HepG2 (cell line): ENCODE measurements around the gene BMP8A. TPM values are rescaled to one million over a fixed set of nuclear protein-coding genes. Genes with fewer than 3 reads are reported as not detected.

ENCODE experiments used
- ATAC-seq: fragments of 200-7000 bp; cut with Tn5 transposase; 3 replicates; pipeline ENCODE4 v1.9.1; 2020; ENCODE audit warnings: mild to moderate bottlenecking, moderate library complexity
- BruUV-seq: library from RNA; stranded (reverse); fragments of 400-500 nt; replicated peaks from 2 replicates; lab custom pipeline; 2021; lab: Mats Ljungman, UMichigan
- CTCF ChIA-PET: fragments of 300-600 bp; formaldehyde crosslinking; extraction: SDS; loops from one replicate; lab custom pipeline; 2021; ENCODE audit warnings: low total read pairs, inconsistent platforms, low intra/inter-chr PET ratio; lab: Yijun Ruan, JAX
- POLR2A ChIA-PET: fragments of 350-600 bp; sonication (Branson Sonifier 250); formaldehyde crosslinking; loops from one replicate; lab custom pipeline; 2020; ENCODE audit warnings: antibody characterized with exemption, inconsistent platforms; lab: Yijun Ruan, JAX
- DNase-seq: peaks from one replicate; pipeline ENCODE4 v3.0.0-alpha.2; 2015; ENCODE audit warnings: low spot score
- FAIRE-seq: peaks from 3 replicates; lab custom pipeline; 2011; peaks lifted over from hg19 to GRCh38; lab: Jason Lieb, UNC
- H2AFZ ChIP-seq: one replicate; pipeline ENCODE4 v1.6.1; 2011; ENCODE audit warnings: low read length, inconsistent platforms
- H3K27ac ChIP-seq: fragments of 300-600 bp; 3 replicates; pipeline ENCODE4 v1.8.0; 2011; ENCODE audit warnings: mixed run types, mild to moderate bottlenecking, mixed read lengths, low read length, inconsistent platforms; ENCODE audit not compliant: insufficient read depth; ENCODE audit errors: extremely low read length
- H3K27me3 ChIP-seq, 2 experiments: fragments of 200-600 bp in 1 of 2; 2 replicates in 1 of 2; 3 replicates in 1 of 2; pipeline versions ENCODE4 v1.6.0 to v1.8.0; 2011; ENCODE audit warnings: low read length in 2 of 2, mild to moderate bottlenecking in 2 of 2, moderate library complexity in 2 of 2, inconsistent platforms in 1 of 2; ENCODE audit not compliant: insufficient read depth in 2 of 2, control insufficient read depth in 1 of 2
- H3K36me3 ChIP-seq, 2 experiments: fragments of 200-600 bp in 1 of 2; replicated peaks in 1 of 2; 2 replicates in 1 of 2; 3 replicates in 1 of 2; pipeline versions ENCODE4 v1.5.1 to v1.8.0; 2011; ENCODE audit warnings: low read length in 2 of 2, inconsistent platforms in 1 of 2; ENCODE audit not compliant: insufficient read depth in 2 of 2, control insufficient read depth in 1 of 2
- H3K4me1 ChIP-seq: 2 replicates; pipeline ENCODE4 v1.5.1; 2012; ENCODE audit warnings: low read length, inconsistent platforms; ENCODE audit not compliant: insufficient read depth
- H3K4me2 ChIP-seq: 2 replicates; pipeline ENCODE4 v1.6.0; 2011; ENCODE audit warnings: low read depth, low read length, inconsistent platforms
- H3K4me3 ChIP-seq, 3 experiments: fragments of 200-600 bp in 1 of 3; sonication (generic), shearing (Covaris generic) in 1 of 3; replicated peaks in 1 of 3; 2 replicates each; pipeline ENCODE4 v1.5.1; 2011 to 2016; ENCODE audit warnings: low read length in 3 of 3, inconsistent platforms in 2 of 3, low read depth in 2 of 3, mild to moderate bottlenecking in 2 of 3, control low read depth in 1 of 3, mixed read lengths in 1 of 3; ENCODE audit not compliant: insufficient read depth in 1 of 3
- H3K79me2 ChIP-seq: one replicate; pipeline ENCODE4 v1.6.1; 2011; ENCODE audit warnings: low read length, inconsistent platforms; ENCODE audit not compliant: insufficient read depth
- H3K9ac ChIP-seq: 2 replicates; pipeline ENCODE4 v1.6.0; 2011; ENCODE audit warnings: mild to moderate bottlenecking, low read depth, low read length, inconsistent platforms; ENCODE audit not compliant: insufficient read depth
- H3K9me3 ChIP-seq: 2 replicates; pipeline ENCODE4 v1.5.1; 2012; ENCODE audit warnings: mild to moderate bottlenecking, low read length
- H4K20me1 ChIP-seq: 2 replicates; pipeline ENCODE4 v1.6.0; 2011; ENCODE audit warnings: inconsistent platforms, mild to moderate bottlenecking, low read length, moderate library complexity; ENCODE audit not compliant: insufficient read depth
- AGO2 ChIP-seq: fragments of 200-400 bp; formaldehyde crosslinking; optimal IDR thresholded peaks from 2 replicates; pipeline ENCODE3; 2017; ENCODE audit warnings: mild to moderate bottlenecking, low read depth, low read length, moderate library complexity
- ARNT ChIP-seq: fragments of 450-650 bp; IDR thresholded peaks from 2 replicates; pipeline ENCODE4 v1.6.1; 2017
- BCL6 ChIP-seq: IDR thresholded peaks from 2 replicates; pipeline ENCODE4 v1.6.1; 2016; ENCODE audit warnings: missing genetic modification reagents, missing compliant biosample characterization
- CEBPB ChIP-seq: IDR thresholded peaks from 2 replicates; pipeline ENCODE4 v1.6.1; 2011; ENCODE audit warnings: low read depth, low read length, improper control_type of control experiment, borderline replicate concordance
- SALL1 ChIP-seq: sonication (generic); formaldehyde crosslinking; IDR thresholded peaks from 2 replicates; pipeline ENCODE4 v1.8.0; 2022; ENCODE audit warnings: mild to moderate bottlenecking, missing genetic modification reagents
- SCMH1 ChIP-seq: sonication (generic); formaldehyde crosslinking; IDR thresholded peaks from 2 replicates; pipeline ENCODE4 v1.9.0; 2021; ENCODE audit warnings: missing genetic modification reagents, mild to moderate bottlenecking, borderline replicate concordance
- SNAPC2 ChIP-seq: sonication (generic); formaldehyde crosslinking; IDR thresholded peaks from 2 replicates; pipeline ENCODE4 v1.8.1; 2022; ENCODE audit warnings: mild to moderate bottlenecking, missing genetic modification reagents
- XRCC5 ChIP-seq: fragments of 200-400 bp; formaldehyde crosslinking; optimal IDR thresholded peaks from 2 replicates; pipeline ENCODE3; 2017; ENCODE audit warnings: mild to moderate bottlenecking, low read length
- ZBTB38 ChIP-seq: sonication (generic); formaldehyde crosslinking; IDR thresholded peaks from 2 replicates; pipeline ENCODE4 v1.5.1; 2020; ENCODE audit warnings: mild to moderate bottlenecking, missing genetic modification reagents
- ZBTB7A ChIP-seq: sonication (generic); formaldehyde crosslinking; IDR thresholded peaks from 2 replicates; pipeline ENCODE4 v1.8.0; 2022; ENCODE audit warnings: mild to moderate bottlenecking, missing genetic modification reagents
- ZFP62 ChIP-seq: sonication (generic); formaldehyde crosslinking; IDR thresholded peaks from 2 replicates; pipeline ENCODE4 v1.4.0; 2020; ENCODE audit warnings: missing genetic modification reagents
- ZNF431 ChIP-seq: sonication (generic); formaldehyde crosslinking; IDR thresholded peaks from 2 replicates; pipeline ENCODE4 v1.9.0; 2022; ENCODE audit warnings: missing genetic modification reagents, low read depth, mild to moderate bottlenecking, borderline replicate concordance
- ZNF563 ChIP-seq: sonication (generic); formaldehyde crosslinking; IDR thresholded peaks from 2 replicates; pipeline ENCODE4 v1.8.0; 2022; ENCODE audit warnings: mild to moderate bottlenecking, moderate library complexity, missing genetic modification reagents
- ZNF569 ChIP-seq: sonication (generic); formaldehyde crosslinking; IDR thresholded peaks from 2 replicates; pipeline ENCODE4 v1.5.0; 2020; ENCODE audit warnings: mild to moderate bottlenecking, missing genetic modification reagents, moderate library complexity, borderline replicate concordance
- WGBS: methylation state at CpG from one replicate; pipeline ENCODE4 v1.1.6; 2017; ENCODE audit warnings: low lambda C conversion rate; 5-methylcytosine and 5-hydroxymethylcytosine counted together
- in situ Hi-C: cut with HindIII; loops from 2 replicates; pipeline ENCODE4 v1.10.0; 2017; ENCODE audit warnings: low pct_unique_long_range_greater_than_20kb; ENCODE audit not compliant: extremely low pct_ligation_motif_present
- intact Hi-C: fragments of 100-400 bp; cut with micrococcal nuclease; formaldehyde crosslinking; loops from one replicate; pipeline ENCODE4 v1.10.0; 2022; ENCODE audit not compliant: unreplicated experiment
- polyA plus RNA-seq, 8 experiments: library from polyadenylated mRNA; depleted of rRNA in 3 of 8; stranded (reverse) in 7 of 8; unstranded in 1 of 8; fragments of >200 nt; fragmentation: Illumina TruSeq in 4 of 8; extraction: Trizol in 4 of 8; gene quantifications; 2 replicates each; pipeline versions ENCODE4 v1.2.1 to v1.2.3, GENCODE V29; 2011 to 2016; ENCODE audit warnings: low read depth in 4 of 8, missing spikeins in 1 of 8, mixed read lengths in 1 of 8; ENCODE audit not compliant: insufficient read depth in 1 of 8
- total RNA-seq, 5 experiments: library from RNA; depleted of rRNA; stranded (reverse); fragments of >200 nt; fragmentation: Illumina TruSeq; extraction: Trizol; gene quantifications; 2 replicates each; pipeline ENCODE4 v1.2.3, GENCODE V29; 2016; ENCODE audit warnings: low read depth in 1 of 5
- TF ChIP-seq, protein P1 (sequence below): IDR thresholded peaks from 2 replicates; pipeline ENCODE4 v1.6.1; 2016; ENCODE audit warnings: missing genetic modification reagents, missing compliant biosample characterization
- TF ChIP-seq, protein P2 (sequence below): IDR thresholded peaks from 2 replicates; pipeline ENCODE4 v1.6.1; 2016; ENCODE audit warnings: low read depth, borderline replicate concordance
- TF ChIP-seq, protein P3 (sequence below): sonication (generic); IDR thresholded peaks from 2 replicates; pipeline ENCODE4 v1.6.1; 2016; ENCODE audit warnings: low read depth, borderline replicate concordance

Gene BMP8A
- total and polyA plus RNA-seq, 2 of the 13 experiments (the other 11 are each of a cell fraction or from before 2014, with no cell fraction given), result 0.05 TPM; not detected in 1

DNA sequence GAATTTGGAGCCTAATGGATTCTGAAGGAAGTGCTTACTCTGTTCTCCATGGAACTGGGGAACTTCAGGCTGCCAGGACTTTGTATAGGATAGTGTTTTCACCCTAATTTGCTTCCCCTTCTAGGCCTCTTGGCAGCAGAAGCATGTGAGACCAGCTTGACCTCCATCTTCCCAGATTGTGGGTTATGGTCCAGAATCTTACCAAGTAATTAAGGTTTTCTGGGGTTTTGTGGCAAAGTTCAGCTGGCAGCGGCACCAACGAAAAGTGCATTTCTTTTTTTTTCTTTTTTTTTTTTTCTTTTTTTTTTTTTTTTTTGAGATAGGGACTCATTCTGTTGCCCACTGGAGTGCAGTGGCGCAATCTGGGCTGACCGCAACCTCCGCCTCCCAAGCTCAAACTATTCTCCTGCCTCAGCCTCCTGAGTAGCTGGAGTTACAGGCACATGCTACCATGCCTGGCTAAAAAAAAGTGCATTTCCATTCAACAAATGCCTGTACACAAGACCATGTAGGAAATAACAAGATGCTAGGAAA is 3.4 kb upstream of the BMP8A start:
- in situ Hi-C loops, result loop anchor here (5.0 kb wide), 1 partner anchor 49 kb away; no protein-coding TSS in a partner anchor
- Histone ChIP-seq H3K27me3 (peaks cover 4 to 16% of the 10 kb centered on the region in 2 experiments; a peak in 4 of 5 replicates), H4K20me1 (no peaks in the 10 kb centered on the region), H3K4me3 (no peak overlapping the region), H3K9ac (no peak overlapping the region), H3K4me1 (peaks cover 12% of the 10 kb centered on the region; the same call in 1 of the 2 replicates), H3K4me2 (no peak overlapping the region), H3K36me3 (peaks cover 17 to 25% of the 10 kb centered on the region in 2 experiments; a peak in 4 of 5 replicates), H3K27ac (no peak overlapping the region), H3K79me2 (no peaks in the 10 kb centered on the region), H2AFZ (no peak overlapping the region), H3K9me3 (no peaks in the 10 kb centered on the region)
- WGBS, result 97% methylated on average over 5 of the region's 5 CpGs
- ATAC-seq (no peak), FAIRE-seq (no peak), DNase-seq (no peak)
- intact Hi-C loops, result no loop called here
- no peak for TF ChIP-seq SNAPC2
- ChIA-PET POLR2A (no interaction called here), CTCF (no interaction called here)
- BruUV-seq, result no TSS peak

DNA sequence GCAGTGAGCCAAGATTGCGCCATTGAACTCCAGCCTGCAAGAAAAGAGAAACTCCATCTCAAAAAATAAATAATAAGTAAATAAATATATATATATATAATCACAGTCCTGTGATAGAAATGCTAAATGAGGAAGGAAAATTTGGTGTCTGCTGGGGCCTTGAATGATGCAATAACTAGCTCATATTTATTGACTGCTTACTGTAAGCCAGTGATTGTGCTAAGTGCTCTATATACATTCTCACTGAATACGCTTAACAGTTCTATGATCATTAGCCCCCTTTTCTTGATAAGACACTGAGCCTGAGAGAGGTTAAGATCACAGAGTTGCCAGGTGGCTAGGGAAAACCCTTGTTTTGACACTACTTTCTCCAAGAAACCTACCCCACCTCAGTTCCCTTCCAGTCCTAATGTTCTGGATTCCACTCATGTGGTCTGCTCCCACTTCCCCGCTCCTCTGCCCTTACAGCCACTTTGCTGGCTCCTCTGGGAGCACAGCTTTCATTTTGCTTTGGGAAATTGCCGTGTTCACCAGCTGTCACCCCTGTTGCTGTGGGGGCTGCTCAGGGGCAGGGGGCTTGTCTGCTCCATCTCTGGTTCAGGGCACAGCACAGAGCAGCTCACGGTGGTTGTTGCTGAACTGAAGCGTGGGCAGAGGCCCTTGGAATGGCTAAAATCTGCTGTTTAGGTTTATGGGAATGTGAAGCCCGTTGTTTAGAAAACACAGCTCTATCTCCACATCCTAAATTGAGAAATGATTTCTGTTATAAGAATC is 2.5 kb upstream of the BMP8A start:
- H3K4me1 ChIP-seq, result peaks cover 12% of the 10 kb centered on the region; the same call in 1 of the 2 replicates
- H3K27me3 ChIP-seq, result peaks cover 5 to 23% of the 10 kb centered on the region in 2 experiments; a peak in 4 of 5 replicates
- no peak overlapping the region for H3K9ac ChIP-seq
- H4K20me1 ChIP-seq, result no peaks in the 10 kb centered on the region
- WGBS, result 57% methylated on average over 6 of the region's 7 CpGs
- H3K4me2 ChIP-seq, result no peak overlapping the region
- H3K79me2 ChIP-seq, result no peaks in the 10 kb centered on the region
- POLR2A ChIA-PET, result no interaction called here
- peaks cover 12 to 19% of the 10 kb centered on the region in 2 experiments; a peak in 4 of 5 replicates for H3K36me3 ChIP-seq
- H3K27ac ChIP-seq, result no peak overlapping the region
- no peak for ATAC-seq
- H2AFZ ChIP-seq, result no peak overlapping the region
- CTCF ChIA-PET, result no interaction called here
- no peaks in the 10 kb centered on the region for H3K9me3 ChIP-seq
- intact Hi-C loops, result no loop called here
- in situ Hi-C loops, result loop anchor here (5.0 kb wide), 1 partner anchor 48 kb away; no protein-coding TSS in a partner anchor
- no peak for DNase-seq
- BruUV-seq, result no TSS peak
- FAIRE-seq, result no peak
- no peak overlapping the region for H3K4me3 ChIP-seq
- TF ChIP-seq ARNT (no peak), ZFP62 (CRISPR knock-in tag) (no peak), ZNF569 (CRISPR knock-in tag) (no peak), AGO2 (peak; percentile 24), ZBTB38 (CRISPR knock-in tag) (no peak), SALL1 (CRISPR knock-in tag) (no peak), ZNF431 (no peak), ZBTB7A (CRISPR knock-in tag) (no peak), XRCC5 (no peak), BCL6 (no peak), SCMH1 (CRISPR knock-in tag) (no peak), ZNF563 (no peak), CEBPB (peak; percentile 37; the same call in 1 of the 2 replicates)
- TF ChIP-seq, protein P1, sequence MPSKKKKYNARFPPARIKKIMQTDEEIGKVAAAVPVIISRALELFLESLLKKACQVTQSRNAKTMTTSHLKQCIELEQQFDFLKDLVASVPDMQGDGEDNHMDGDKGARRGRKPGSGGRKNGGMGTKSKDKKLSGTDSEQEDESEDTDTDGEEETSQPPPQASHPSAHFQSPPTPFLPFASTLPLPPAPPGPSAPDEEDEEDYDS (CRISPR knock-in tag), result no peak
- TF ChIP-seq, protein P2, sequence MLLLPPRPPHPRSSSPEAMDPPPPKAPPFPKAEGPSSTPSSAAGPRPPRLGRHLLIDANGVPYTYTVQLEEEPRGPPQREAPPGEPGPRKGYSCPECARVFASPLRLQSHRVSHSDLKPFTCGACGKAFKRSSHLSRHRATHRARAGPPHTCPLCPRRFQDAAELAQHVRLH, result no peak
- TF ChIP-seq, protein P3, sequence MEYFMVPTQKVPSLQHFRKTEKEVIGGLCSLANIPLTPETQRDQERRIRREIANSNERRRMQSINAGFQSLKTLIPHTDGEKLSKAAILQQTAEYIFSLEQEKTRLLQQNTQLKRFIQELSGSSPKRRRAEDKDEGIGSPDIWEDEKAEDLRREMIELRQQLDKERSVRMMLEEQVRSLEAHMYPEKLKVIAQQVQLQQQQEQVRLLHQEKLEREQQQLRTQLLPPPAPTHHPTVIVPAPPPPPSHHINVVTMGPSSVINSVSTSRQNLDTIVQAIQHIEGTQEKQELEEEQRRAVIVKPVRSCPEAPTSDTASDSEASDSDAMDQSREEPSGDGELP, result no peak
